Measurements from ENCODE around the gene FOXJ3.

GRCh38 chr1:42368096-42368795 is 33.2 kb upstream of the FOXJ3 start:
- TF ChIP-seq CTCF (IDR thresholded peaks at IDR 0.05) = no peak
- TF ChIP-seq POLR2A (IDR thresholded peaks at IDR 0.05) = no peak
